Nephron progenitor cell (in vitro differentiated cells): ENCODE measurements around the gene LRRC56.
"Not testable (repeated sequence)": the region's sequence is repeated elsewhere in the genome, so short reads cannot be mapped to it uniquely, and the experiment has no call there.

Experiments used
- DNase-seq: peaks from one replicate; pipeline ENCODE4 v3.0.0; 2021
- H3K27ac Mint-ChIP-seq: 2 replicates; pipeline ENCODE4 v1.8.0; 2021; ENCODE audit warnings: mild to moderate bottlenecking, moderate library complexity, mixed read lengths
- H3K27me3 Mint-ChIP-seq: 2 replicates; pipeline ENCODE4 v1.8.0; 2021; ENCODE audit warnings: mild to moderate bottlenecking, low read depth, mixed read lengths; ENCODE audit not compliant: poor library complexity
- H3K36me3 Mint-ChIP-seq: 2 replicates; pipeline ENCODE4 v1.8.0; 2021; ENCODE audit warnings: low read depth, mixed read lengths
- H3K4me1 Mint-ChIP-seq: 2 replicates; pipeline ENCODE4 v1.8.0; 2021; ENCODE audit warnings: mixed read lengths
- H3K4me3 Mint-ChIP-seq: 2 replicates; pipeline ENCODE4 v1.8.0; 2021; ENCODE audit warnings: mild to moderate bottlenecking, moderate library complexity, mixed read lengths
- H3K9me3 Mint-ChIP-seq: 2 replicates; pipeline ENCODE4 v1.8.0; 2021; ENCODE audit warnings: mild to moderate bottlenecking, moderate library complexity, mixed read lengths
- TF ChIP-seq, protein P1 (sequence below): fragments of 200-600 bp; sonication (generic); IDR thresholded peaks from 2 replicates; pipeline ENCODE4 v1.5.0; 2021; ENCODE audit warnings: antibody characterized with exemption

Gene LRRC56

DNA sequence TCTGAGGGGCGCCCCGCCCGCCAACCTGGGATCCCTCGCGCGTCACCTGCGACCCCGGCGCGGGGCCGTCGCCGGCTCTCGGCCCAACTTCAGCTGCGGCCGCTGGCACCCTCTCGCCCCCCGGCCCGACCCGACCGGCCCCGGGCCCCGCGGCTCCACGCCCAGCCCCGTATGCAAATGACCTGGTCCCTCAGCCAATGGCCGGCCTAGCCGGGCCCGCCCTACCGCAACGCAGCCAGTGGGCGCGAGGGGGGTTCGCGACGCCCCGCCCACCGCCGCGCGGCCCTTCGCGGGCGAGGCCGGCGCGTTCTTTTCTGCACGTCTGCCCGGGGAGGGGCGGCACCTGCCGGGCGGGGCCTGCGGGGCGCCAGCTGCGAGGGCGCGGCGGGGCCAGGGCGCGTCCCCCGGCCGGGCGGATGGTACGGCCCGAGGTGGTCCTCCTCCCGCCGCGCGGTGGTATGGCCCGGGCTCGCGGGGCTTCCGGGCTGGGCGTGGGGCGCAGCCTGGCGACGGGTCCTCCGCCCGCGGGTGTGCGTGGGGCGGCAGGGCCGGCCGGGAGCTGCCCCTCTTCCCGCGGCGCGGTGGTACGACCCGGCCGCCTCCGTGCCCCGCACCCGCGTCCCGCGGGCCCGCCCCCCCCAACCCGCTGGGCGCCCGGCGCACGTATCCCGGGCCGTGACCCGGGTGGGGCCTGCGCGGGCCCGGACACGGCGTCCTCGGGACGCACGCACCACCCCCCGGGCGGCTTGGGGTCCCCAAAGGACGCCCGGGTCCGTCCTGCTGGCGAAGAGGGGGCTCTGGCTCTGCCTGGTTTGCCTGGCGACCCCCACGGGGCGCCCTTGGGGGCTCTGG is 31.2 kb downstream of the LRRC56 start:
- Mint-ChIP-seq H3K4me3 (peak overlapping the region; percentile 80), H3K27ac (no peak overlapping the region), H3K4me1 (peaks cover 34% of the 10 kb centered on the region), H3K27me3 (no peaks in the 10 kb centered on the region), H3K36me3 (no peaks in the 10 kb centered on the region), H3K9me3 (no peaks in the 10 kb centered on the region)
- TF ChIP-seq, protein P1, sequence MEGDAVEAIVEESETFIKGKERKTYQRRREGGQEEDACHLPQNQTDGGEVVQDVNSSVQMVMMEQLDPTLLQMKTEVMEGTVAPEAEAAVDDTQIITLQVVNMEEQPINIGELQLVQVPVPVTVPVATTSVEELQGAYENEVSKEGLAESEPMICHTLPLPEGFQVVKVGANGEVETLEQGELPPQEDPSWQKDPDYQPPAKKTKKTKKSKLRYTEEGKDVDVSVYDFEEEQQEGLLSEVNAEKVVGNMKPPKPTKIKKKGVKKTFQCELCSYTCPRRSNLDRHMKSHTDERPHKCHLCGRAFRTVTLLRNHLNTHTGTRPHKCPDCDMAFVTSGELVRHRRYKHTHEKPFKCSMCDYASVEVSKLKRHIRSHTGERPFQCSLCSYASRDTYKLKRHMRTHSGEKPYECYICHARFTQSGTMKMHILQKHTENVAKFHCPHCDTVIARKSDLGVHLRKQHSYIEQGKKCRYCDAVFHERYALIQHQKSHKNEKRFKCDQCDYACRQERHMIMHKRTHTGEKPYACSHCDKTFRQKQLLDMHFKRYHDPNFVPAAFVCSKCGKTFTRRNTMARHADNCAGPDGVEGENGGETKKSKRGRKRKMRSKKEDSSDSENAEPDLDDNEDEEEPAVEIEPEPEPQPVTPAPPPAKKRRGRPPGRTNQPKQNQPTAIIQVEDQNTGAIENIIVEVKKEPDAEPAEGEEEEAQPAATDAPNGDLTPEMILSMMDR, result no peak
- DNase-seq, result peak; percentile 96

DNA sequence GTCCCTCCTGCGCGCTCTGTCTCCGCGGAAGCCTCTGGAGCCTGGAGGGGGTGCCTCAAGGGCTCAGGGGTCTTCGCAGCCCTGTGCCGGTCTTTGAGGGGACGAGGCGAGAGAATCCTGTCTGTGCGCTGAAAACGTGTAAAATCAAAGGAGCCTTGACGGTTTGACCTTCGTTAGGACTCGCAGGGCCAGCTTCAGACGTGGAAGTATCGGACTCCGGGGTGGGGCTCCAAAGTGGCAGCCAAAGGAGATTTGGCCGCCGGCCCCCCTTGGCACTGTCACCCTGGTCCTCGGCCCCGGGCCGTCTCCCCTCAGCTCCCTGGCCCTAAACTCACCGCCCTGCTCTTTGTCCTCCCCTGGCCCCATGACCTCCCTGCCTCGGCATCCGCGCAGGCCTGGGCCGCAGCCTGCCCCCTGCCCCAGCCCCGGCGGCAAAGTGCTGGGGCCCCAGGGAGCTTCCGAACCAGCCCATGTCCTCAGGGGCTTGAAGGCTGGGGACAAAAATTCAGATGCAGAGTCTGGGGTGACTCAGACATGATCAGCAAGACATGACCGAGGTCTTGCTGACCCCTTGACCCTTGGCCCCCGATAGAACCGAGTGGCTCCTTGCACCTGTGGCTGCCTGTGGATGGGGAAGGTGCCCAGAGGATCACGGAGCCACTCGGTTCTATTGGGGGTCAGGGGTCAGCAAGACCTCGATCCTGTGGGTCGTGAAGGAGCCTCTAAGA is 32.0 kb downstream of the LRRC56 start:
- Mint-ChIP-seq H3K27ac (peak overlapping the region; percentile 42), H3K27me3 (no peaks in the 10 kb centered on the region), H3K4me3 (peak overlapping the region; percentile 80), H3K4me1 (peaks cover 42% of the 10 kb centered on the region), H3K9me3 (no peaks in the 10 kb centered on the region), H3K36me3 (no peaks in the 10 kb centered on the region)
- TF ChIP-seq, protein P1, result no peak
- DNase-seq, result no peak

DNA sequence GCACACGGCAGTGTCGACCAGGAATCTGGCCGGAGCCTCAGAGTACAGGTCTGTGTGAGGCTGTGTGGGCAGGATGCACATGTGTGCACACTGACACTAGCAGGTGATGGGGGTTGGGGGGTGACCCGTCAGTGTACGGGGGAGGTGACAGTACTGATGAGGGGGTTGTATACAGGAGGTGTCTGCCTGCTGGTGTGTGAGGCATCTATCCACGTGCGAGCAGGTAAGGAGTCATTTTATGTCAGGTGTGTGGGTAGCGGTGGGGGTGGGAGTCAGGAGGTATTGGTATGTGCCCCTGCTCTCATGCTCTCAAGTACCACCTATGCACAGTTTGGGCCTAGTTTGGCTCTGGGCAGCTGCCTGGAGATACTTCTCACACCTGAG is 34.5 kb downstream of the LRRC56 start:
- DNase-seq, result no peak
- Mint-ChIP-seq H3K9me3 (no peaks in the 10 kb centered on the region), H3K36me3 (no peaks in the 10 kb centered on the region), H3K27me3 (peaks cover 4% of the 10 kb centered on the region), H3K4me3 (no peak overlapping the region), H3K27ac (no peak overlapping the region), H3K4me1 (peaks cover 50% of the 10 kb centered on the region)
- TF ChIP-seq, protein P1, result no peak

DNA sequence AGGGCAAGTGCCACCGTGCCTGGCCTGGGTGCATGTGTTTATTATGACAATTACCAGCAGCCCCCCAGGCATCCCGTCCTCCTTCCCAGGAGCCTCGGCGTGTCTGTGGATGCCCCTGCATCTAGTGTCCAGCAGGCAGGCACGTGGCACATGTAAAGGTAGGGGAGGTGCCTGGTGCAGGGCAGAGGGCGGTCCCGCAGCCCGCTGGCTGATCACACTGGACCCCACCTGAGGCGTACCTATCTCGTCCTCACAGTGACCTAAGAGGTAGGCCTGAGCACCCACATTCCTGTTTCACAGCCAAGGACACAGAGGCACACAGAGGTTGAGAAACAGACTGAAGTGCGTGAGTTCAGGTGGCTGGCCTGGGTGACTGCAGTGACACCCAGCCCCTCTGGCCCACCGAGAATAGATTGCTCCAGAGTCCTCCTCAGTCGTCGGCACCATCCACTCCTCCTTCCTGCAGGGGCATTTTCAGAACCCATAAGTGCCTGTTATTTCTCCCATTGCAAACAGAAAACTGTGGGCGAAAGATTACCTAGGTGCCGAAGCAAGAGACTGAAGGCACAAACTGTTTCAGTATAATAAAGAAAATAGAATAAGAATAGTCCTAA is 35.9 kb downstream of the LRRC56 start:
- Mint-ChIP-seq H3K4me3 (peak overlapping the region; percentile 90), H3K4me1 (peaks cover 52% of the 10 kb centered on the region), H3K27me3 (peaks cover 4% of the 10 kb centered on the region), H3K36me3 (no peaks in the 10 kb centered on the region), H3K27ac (no peak overlapping the region), H3K9me3 (no peaks in the 10 kb centered on the region)
- TF ChIP-seq, protein P1, result no peak
- DNase-seq, result no peak

DNA sequence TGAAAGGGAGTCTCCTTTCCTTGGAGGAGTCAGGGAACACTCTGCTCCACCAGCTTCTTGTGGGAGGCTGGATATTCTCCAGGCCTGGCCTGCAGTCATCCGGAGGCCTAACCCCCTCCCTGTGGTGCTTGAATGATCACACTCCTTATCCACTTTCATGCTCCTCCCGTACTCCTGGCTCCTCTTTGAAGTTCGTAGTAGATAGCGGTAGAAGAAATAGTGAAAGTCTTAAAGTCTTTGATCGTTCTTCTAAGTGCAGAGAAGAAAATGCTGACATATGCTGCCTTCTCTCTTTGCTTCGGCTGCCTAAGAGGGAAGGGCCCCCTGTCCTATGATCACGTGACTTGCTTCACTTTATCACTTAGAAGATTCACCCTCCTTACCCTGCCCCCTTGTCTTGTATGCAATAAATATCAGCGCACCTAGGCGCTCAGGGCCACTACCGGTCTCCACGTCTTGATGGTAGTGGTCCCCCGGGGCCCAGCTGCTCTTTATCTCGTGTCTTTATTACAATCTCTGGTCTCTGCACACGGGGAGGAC is 36.8 kb downstream of the LRRC56 start:
- H3K27me3 Mint-ChIP-seq, DNase-seq, H3K36me3 Mint-ChIP-seq, H3K9me3 Mint-ChIP-seq: not testable (repeated sequence)
- H3K27ac Mint-ChIP-seq, result peak overlapping the region; percentile 53
- peaks cover 61% of the 10 kb centered on the region for H3K4me1 Mint-ChIP-seq
- H3K4me3 Mint-ChIP-seq, result peak overlapping the region; percentile 90

DNA sequence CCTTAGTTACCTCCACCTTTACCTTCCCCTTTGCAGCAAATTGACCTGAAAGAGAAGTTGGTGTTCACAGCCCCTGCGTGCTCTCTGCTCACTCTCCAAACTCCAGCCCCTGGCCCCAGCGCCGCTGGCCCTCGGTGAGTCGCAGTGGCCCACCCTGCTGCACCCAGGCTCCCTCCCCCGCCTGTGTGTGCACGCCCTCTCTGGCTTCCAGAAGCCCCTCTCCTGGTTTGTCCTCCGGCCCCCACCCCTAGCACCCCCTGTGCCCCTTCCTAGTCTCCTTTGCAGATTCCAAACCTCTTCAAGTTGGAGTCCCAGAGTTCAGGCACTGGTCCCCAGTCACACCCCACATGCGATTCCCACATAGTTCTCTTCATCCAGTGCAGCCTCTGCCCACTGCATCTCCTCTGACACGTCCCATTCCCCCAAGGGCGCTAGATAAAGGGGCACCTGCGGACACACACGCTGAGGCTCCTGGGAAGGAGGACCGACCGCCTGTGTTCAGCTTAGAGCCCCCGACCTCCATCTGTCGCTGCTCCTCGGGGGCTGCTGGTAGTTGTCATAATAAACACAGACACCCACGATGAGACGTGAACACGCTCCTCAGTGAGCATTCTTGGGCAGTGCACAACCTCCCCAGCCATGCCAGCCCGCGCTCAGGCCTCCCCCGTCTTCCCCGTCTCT is 37.4 kb downstream of the LRRC56 start:
- Mint-ChIP-seq H3K9me3 (no peaks in the 10 kb centered on the region), H3K4me3 (peak overlapping the region; percentile 90), H3K27ac (peak overlapping the region; percentile 53), H3K27me3 (peaks cover 4% of the 10 kb centered on the region), H3K4me1 (peaks cover 66% of the 10 kb centered on the region), H3K36me3 (no peaks in the 10 kb centered on the region)
- DNase-seq, result no peak
- TF ChIP-seq, protein P1, result no peak
